ENCODE measurements around the gene SCO2.

- TF ChIP-seq ZNF274 (IDR thresholded peaks at IDR 0.05; ENCODE audit: low read depth, low read length) (no peak), SUZ12 (IDR thresholded peaks at IDR 0.05; ENCODE audit: extremely low read depth, insufficient read depth, insufficient read length) (no peak), YY1 (IDR thresholded peaks at IDR 0.05; ENCODE audit: insufficient read depth, insufficient read length) (no peak)
Measured at GRCh38 chr22:50483977-50484853, 41.2 kb downstream of the SCO2 start.

Data from NT2/D1 (cell line).